GM12875 (cell line): ENCODE results near the gene BHLHE23.

ENCODE experiments used
- H3K4me3 ChIP-seq: one replicate; pipeline ENCODE4 v1.5.1; 2011; ENCODE audit warnings: low read depth, low read length, control low read depth
- CTCF ChIP-seq: IDR thresholded peaks from 2 replicates; pipeline ENCODE4 v1.5.1; 2011; ENCODE audit warnings: low read depth, mild to moderate bottlenecking, control low read depth, inconsistent platforms, low read length, moderate library complexity, borderline replicate concordance; ENCODE audit not compliant: insufficient read depth

Gene BHLHE23

GRCh38 chr20:63051911-63052310 is 45.1 kb upstream of the BHLHE23 start:
- no peak for TF ChIP-seq CTCF
- no peak overlapping the region for H3K4me3 ChIP-seq

GRCh38 chr20:63051186-63051860 is 44.6 kb upstream of the BHLHE23 start:
- TF ChIP-seq CTCF = no peak
- no peak overlapping the region for H3K4me3 ChIP-seq

GRCh38 chr20:63050406-63050805 is 43.6 kb upstream of the BHLHE23 start:
- H3K4me3 ChIP-seq = no peak overlapping the region
- no peak for TF ChIP-seq CTCF

GRCh38 chr20:63049561-63050221 is 42.9 kb upstream of the BHLHE23 start:
- TF ChIP-seq CTCF = no peak
- H3K4me3 ChIP-seq = no peak overlapping the region

- H3K4me3 ChIP-seq = no peak overlapping the region
- no peak for TF ChIP-seq CTCF
These were observed 42.4 kb upstream of the BHLHE23 start for GRCh38 chr20:63049191-63049518.

GRCh38 chr20:63048516-63049190 is 41.9 kb upstream of the BHLHE23 start:
- TF ChIP-seq CTCF = no peak
- H3K4me3 ChIP-seq = no peak overlapping the region

GRCh38 chr20:63047946-63048345 is 41.2 kb upstream of the BHLHE23 start:
- no peak for TF ChIP-seq CTCF
- no peak overlapping the region for H3K4me3 ChIP-seq
